ENCODE measurements around the gene PSMD1. TPM values are rescaled to one million over a fixed set of nuclear protein-coding genes. Genes with fewer than 3 reads are reported as not detected.
A peak's percentile ranks its signal among the peaks of the same experiment; 100 is the strongest.
"Not testable (repeated sequence)": the region's sequence is repeated elsewhere in the genome, so short reads cannot be mapped to it uniquely, and the experiment has no call there.

Gene PSMD1
- total RNA-seq, 1 donor from 2014 or later, result 108 TPM

GRCh38 chr2:231099918-231100317 lies 43.3 kb downstream of the PSMD1 start:
- peaks cover 21% of the 10 kb centered on the region for H3K36me3 Mint-ChIP-seq (ENCODE audit: low read depth)
- no peaks in the 10 kb centered on the region for H3K9me3 Mint-ChIP-seq (ENCODE audit: low read depth)
- no peaks in the 10 kb centered on the region for H3K27me3 Mint-ChIP-seq (ENCODE audit: low read depth)
- peak; percentile 65 for TF ChIP-seq CTCF (IDR thresholded peaks at IDR 0.05)
- no peak overlapping the region for H3K4me3 Mint-ChIP-seq (ENCODE audit: unreplicated experiment)
- no peak for DNase-seq (ENCODE audit: low spot score)
- H3K27ac Mint-ChIP-seq (ENCODE audit: unreplicated experiment), result peak overlapping the region; percentile 12
- peaks cover 28% of the 10 kb centered on the region for H3K4me1 Mint-ChIP-seq (ENCODE audit: low read depth)

GRCh38 chr2:231100321-231100720 lies 43.7 kb downstream of the PSMD1 start:
- not testable (repeated sequence) for H3K27me3 Mint-ChIP-seq (ENCODE audit: low read depth)
- peaks cover 29% of the 10 kb centered on the region for H3K4me1 Mint-ChIP-seq (ENCODE audit: low read depth)

GRCh38 chr2:231100990-231101389 lies 44.3 kb downstream of the PSMD1 start:
- no peak for TF ChIP-seq CTCF (IDR thresholded peaks at IDR 0.05)
- Mint-ChIP-seq H3K36me3 (ENCODE audit: low read depth) (peaks cover 21% of the 10 kb centered on the region), H3K27me3 (ENCODE audit: low read depth) (no peaks in the 10 kb centered on the region), H3K4me3 (ENCODE audit: unreplicated experiment) (no peak overlapping the region), H3K4me1 (ENCODE audit: low read depth) (peaks cover 31% of the 10 kb centered on the region), H3K9me3 (ENCODE audit: low read depth) (no peaks in the 10 kb centered on the region), H3K27ac (ENCODE audit: unreplicated experiment) (no peak overlapping the region)
- DNase-seq (ENCODE audit: low spot score), result no peak

More at GRCh38 chr2:231100321-231100720, 43.7 kb downstream of the PSMD1 start:
- not testable (repeated sequence) for DNase-seq (ENCODE audit: low spot score); H3K27ac Mint-ChIP-seq (ENCODE audit: unreplicated experiment); H3K4me3 Mint-ChIP-seq (ENCODE audit: unreplicated experiment); H3K9me3 Mint-ChIP-seq (ENCODE audit: low read depth)
- H3K36me3 Mint-ChIP-seq (ENCODE audit: low read depth), result peaks cover 21% of the 10 kb centered on the region

- H3K4me1 Mint-ChIP-seq (ENCODE audit: low read depth), result peaks cover 48% of the 10 kb centered on the region
- TF ChIP-seq CTCF (IDR thresholded peaks at IDR 0.05), result no peak
- no peak for DNase-seq (ENCODE audit: low spot score)
- no peak overlapping the region for H3K4me3 Mint-ChIP-seq (ENCODE audit: unreplicated experiment)
- no peaks in the 10 kb centered on the region for H3K9me3 Mint-ChIP-seq (ENCODE audit: low read depth)
- peaks cover 17% of the 10 kb centered on the region for H3K36me3 Mint-ChIP-seq (ENCODE audit: low read depth)
- H3K27me3 Mint-ChIP-seq (ENCODE audit: low read depth), result no peaks in the 10 kb centered on the region
- H3K27ac Mint-ChIP-seq (ENCODE audit: unreplicated experiment), result peak overlapping the region; percentile 51
Measured at GRCh38 chr2:231102772-231103171, 46.1 kb downstream of the PSMD1 start.

- peak; percentile 93 for TF ChIP-seq CTCF (IDR thresholded peaks at IDR 0.05)
- no peaks in the 10 kb centered on the region for H3K9me3 Mint-ChIP-seq (ENCODE audit: low read depth)
- peaks cover 49% of the 10 kb centered on the region for H3K4me1 Mint-ChIP-seq (ENCODE audit: low read depth)
- H3K4me3 Mint-ChIP-seq (ENCODE audit: unreplicated experiment), result no peak overlapping the region
- no peak for DNase-seq (ENCODE audit: low spot score)
- peaks cover 15% of the 10 kb centered on the region for H3K36me3 Mint-ChIP-seq (ENCODE audit: low read depth)
- peak overlapping the region; percentile 67 for H3K27ac Mint-ChIP-seq (ENCODE audit: unreplicated experiment)
- H3K27me3 Mint-ChIP-seq (ENCODE audit: low read depth), result no peaks in the 10 kb centered on the region
Measured at GRCh38 chr2:231104115-231104713, 47.5 kb downstream of the PSMD1 start.

- Mint-ChIP-seq H3K4me3 (ENCODE audit: unreplicated experiment) (no peak overlapping the region), H3K27me3 (ENCODE audit: low read depth) (no peaks in the 10 kb centered on the region), H3K9me3 (ENCODE audit: low read depth) (no peaks in the 10 kb centered on the region), H3K36me3 (ENCODE audit: low read depth) (peaks cover 8% of the 10 kb centered on the region), H3K4me1 (ENCODE audit: low read depth) (peaks cover 73% of the 10 kb centered on the region), H3K27ac (ENCODE audit: unreplicated experiment) (peak overlapping the region; percentile 94)
- TF ChIP-seq CTCF (IDR thresholded peaks at IDR 0.05), result peak; percentile 83
- no peak for DNase-seq (ENCODE audit: low spot score)
Measured at GRCh38 chr2:231110551-231110950, 53.9 kb downstream of the PSMD1 start.
